Measurements from ENCODE around the gene ASCC3.

Gene ASCC3

GRCh38 chr6:100671740-100672139, 209.4 kb downstream of the ASCC3 start:
- no peak overlapping the region for H3K4me3 ChIP-seq (ENCODE audit: low read length)
- TF ChIP-seq CTCF (conservative IDR thresholded peaks at IDR 0.05; ENCODE audit: low read depth, low read length) = no peak
- DNase-seq (ENCODE audit: low read depth) = no peak

GRCh38 chr6:100670056-100670455, 211.1 kb downstream of the ASCC3 start:
- DNase-seq (ENCODE audit: low read depth) = no peak
- no peak for TF ChIP-seq CTCF (conservative IDR thresholded peaks at IDR 0.05; ENCODE audit: low read depth, low read length)
- no peak overlapping the region for H3K4me3 ChIP-seq (ENCODE audit: low read length)

- DNase-seq (ENCODE audit: low read depth) = no peak
- H3K4me3 ChIP-seq (ENCODE audit: low read length) = no peak overlapping the region
- no peak for TF ChIP-seq CTCF (conservative IDR thresholded peaks at IDR 0.05; ENCODE audit: low read depth, low read length)
Observed at GRCh38 chr6:100665041-100665380, 216.1 kb downstream of the ASCC3 start.

GRCh38 chr6:100664274-100665040, 216.7 kb downstream of the ASCC3 start:
- no peak overlapping the region for H3K4me3 ChIP-seq (ENCODE audit: low read length)
- TF ChIP-seq CTCF (conservative IDR thresholded peaks at IDR 0.05; ENCODE audit: low read depth, low read length) = peak; percentile 59
- DNase-seq (ENCODE audit: low read depth) = no peak

GRCh38 chr6:100663219-100663863, 217.8 kb downstream of the ASCC3 start:
- DNase-seq (ENCODE audit: low read depth) = peak; percentile 59
- no peak for TF ChIP-seq CTCF (conservative IDR thresholded peaks at IDR 0.05; ENCODE audit: low read depth, low read length)
- no peak overlapping the region for H3K4me3 ChIP-seq (ENCODE audit: low read length)

GRCh38 chr6:100662264-100662663, 218.9 kb downstream of the ASCC3 start:
- TF ChIP-seq CTCF (conservative IDR thresholded peaks at IDR 0.05; ENCODE audit: low read depth, low read length) = no peak
- DNase-seq (ENCODE audit: low read depth) = no peak
- no peak overlapping the region for H3K4me3 ChIP-seq (ENCODE audit: low read length)

- no peak overlapping the region for H3K4me3 ChIP-seq (ENCODE audit: low read length)
- no peak for TF ChIP-seq CTCF (conservative IDR thresholded peaks at IDR 0.05; ENCODE audit: low read depth, low read length)
- DNase-seq (ENCODE audit: low read depth) = no peak
Observed at GRCh38 chr6:100658486-100658885, 222.6 kb downstream of the ASCC3 start.
